Measurements from ENCODE around the gene MARCHF4.

GRCh38 chr2:216392945-216393840 lies 20.9 kb upstream of the MARCHF4 start:
- TF ChIP-seq TAF1 (IDR thresholded peaks at IDR 0.05; ENCODE audit: low read depth) = no peak
- TF ChIP-seq YY1 (IDR thresholded peaks at IDR 0.05; ENCODE audit: low read depth) = no peak
- no peak for TF ChIP-seq CEBPB (IDR thresholded peaks at IDR 0.05)
- TF ChIP-seq MAX (IDR thresholded peaks at IDR 0.05) = no peak
- TF ChIP-seq EP300 (IDR thresholded peaks at IDR 0.05; ENCODE audit: borderline replicate concordance) = no peak
- TF ChIP-seq FOXM1 (IDR thresholded peaks at IDR 0.05; ENCODE audit: borderline replicate concordance, low read depth) = no peak
- TF ChIP-seq USF1 (IDR thresholded peaks at IDR 0.05) = no peak
